Measurements from ENCODE around the gene STK36. TPM values are rescaled to one million over a fixed set of nuclear protein-coding genes. Genes with fewer than 3 reads are reported as not detected.
A peak's percentile ranks its signal among the peaks of the same experiment; 100 is the strongest.

Gene STK36
- total RNA-seq, 4 donors from 2014 or later = 5.8 to 27.8 (median 10.4) TPM

DNA sequence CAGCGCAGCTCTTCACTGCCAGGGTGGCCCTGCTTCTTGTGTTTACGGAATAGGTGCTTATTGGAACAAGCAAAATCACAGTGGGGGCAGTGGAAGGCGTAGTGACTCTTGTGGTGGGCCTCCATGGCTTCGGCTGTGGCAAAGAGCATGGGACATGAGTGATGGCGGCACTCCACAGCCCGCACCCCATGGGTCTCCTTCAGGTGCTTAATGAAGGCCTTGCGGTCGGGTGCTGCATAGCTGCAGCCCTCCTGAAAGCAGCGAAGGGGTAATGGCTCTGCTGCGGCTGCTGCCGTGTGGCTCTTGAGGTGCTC is 23.1 kb upstream of the STK36 start:
- DNase-seq = no peak
- 58 to 79% methylated on average over 2 to 7 of the region's 11 CpGs for WGBS, 2 donors
- intact Hi-C loops (cut with DNase I) = no loop called here
- no peaks in the 10 kb centered on the region for H3K27me3 ChIP-seq
- no peak overlapping the region for H3K4me3 ChIP-seq
- TF ChIP-seq, protein P1, sequence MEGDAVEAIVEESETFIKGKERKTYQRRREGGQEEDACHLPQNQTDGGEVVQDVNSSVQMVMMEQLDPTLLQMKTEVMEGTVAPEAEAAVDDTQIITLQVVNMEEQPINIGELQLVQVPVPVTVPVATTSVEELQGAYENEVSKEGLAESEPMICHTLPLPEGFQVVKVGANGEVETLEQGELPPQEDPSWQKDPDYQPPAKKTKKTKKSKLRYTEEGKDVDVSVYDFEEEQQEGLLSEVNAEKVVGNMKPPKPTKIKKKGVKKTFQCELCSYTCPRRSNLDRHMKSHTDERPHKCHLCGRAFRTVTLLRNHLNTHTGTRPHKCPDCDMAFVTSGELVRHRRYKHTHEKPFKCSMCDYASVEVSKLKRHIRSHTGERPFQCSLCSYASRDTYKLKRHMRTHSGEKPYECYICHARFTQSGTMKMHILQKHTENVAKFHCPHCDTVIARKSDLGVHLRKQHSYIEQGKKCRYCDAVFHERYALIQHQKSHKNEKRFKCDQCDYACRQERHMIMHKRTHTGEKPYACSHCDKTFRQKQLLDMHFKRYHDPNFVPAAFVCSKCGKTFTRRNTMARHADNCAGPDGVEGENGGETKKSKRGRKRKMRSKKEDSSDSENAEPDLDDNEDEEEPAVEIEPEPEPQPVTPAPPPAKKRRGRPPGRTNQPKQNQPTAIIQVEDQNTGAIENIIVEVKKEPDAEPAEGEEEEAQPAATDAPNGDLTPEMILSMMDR (IDR thresholded peaks at IDR 0.05) = no peak
- TF ChIP-seq POLR2A (IDR thresholded peaks at IDR 0.05) = no peak
- H3K27ac ChIP-seq = no peak overlapping the region
- no peaks in the 10 kb centered on the region for H3K9me3 ChIP-seq
- H3K36me3 ChIP-seq = peaks cover 28 to 100% (median 55%) of the 10 kb centered on the region in 3 donors
- H3K4me1 ChIP-seq = no peaks in the 10 kb centered on the region

DNA sequence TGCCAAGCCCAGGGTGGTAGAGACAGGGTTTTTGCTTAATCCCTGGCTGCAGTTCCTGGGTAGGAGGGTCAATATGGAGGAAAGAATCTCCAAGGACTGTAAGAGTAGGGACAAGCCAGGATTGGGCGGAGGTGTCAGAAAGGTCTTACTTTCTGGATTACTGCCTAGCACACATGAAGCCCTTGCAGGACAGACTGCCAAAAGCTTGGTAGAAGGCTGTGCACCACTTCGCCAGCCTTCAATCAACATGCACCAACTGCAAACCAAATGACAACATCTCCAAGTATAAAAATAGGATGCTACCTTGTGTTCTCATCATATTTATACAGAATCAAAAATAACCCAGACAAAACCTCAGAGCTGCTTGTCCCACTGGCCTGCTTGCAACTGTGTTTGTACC is 16.1 kb upstream of the STK36 start:
- peaks cover 6 to 69% (median 25%) of the 10 kb centered on the region in 3 donors for H3K36me3 ChIP-seq
- H3K4me3 ChIP-seq = no peak overlapping the region
- H3K27me3 ChIP-seq = no peaks in the 10 kb centered on the region
- intact Hi-C loops (cut with DNase I) = loop anchor here (10.0 kb wide), 1 partner anchor 251 kb away; no protein-coding TSS in a partner anchor
- TF ChIP-seq POLR2A (IDR thresholded peaks at IDR 0.05) = no peak
- TF ChIP-seq, protein P1 (IDR thresholded peaks at IDR 0.05) = no peak
- no peak overlapping the region for H3K27ac ChIP-seq
- 85 to 93% methylated on average over 2 of the region's 2 CpGs for WGBS, 2 donors
- H3K9me3 ChIP-seq = no peaks in the 10 kb centered on the region
- no peak for DNase-seq
- H3K4me1 ChIP-seq = peaks cover 10 to 28% (median 16%) of the 10 kb centered on the region in 3 donors

DNA sequence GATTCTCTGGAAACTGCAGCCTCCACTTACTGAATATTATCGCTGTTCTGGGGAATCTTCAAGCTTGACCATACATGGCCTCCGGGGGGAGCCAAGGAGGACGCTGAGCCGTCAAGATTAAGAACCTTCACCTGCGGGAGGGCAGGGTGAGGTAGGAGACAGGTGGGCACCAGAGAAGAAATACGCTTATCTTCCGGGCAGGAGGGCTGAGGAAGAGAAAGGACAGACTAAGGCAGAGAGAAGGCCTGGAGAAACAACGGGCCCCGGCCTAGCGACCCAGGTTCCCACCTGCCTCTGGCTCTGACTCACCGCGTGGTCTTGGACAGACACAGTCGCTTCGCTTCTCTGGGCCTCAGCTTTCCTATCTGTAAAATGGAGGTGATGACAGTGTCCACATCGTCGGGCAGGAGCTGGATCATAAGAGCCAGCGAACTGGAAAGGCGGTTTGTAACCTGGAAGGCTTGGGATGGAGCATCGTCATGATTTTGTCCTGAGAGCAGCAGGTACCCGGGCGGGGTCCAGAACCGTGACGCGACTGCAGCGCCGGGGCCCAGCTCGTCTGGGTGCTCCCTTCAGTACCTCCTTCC is 13.1 kb upstream of the STK36 start:
- WGBS, 2 donors = 1% methylated on average over 18 to 26 of the region's 27 CpGs
- DNase-seq = no peak
- Histone ChIP-seq H3K4me1 (peaks cover 10 to 29% (median 17%) of the 10 kb centered on the region in 3 donors), H3K27me3 (no peaks in the 10 kb centered on the region), H3K4me3 (peak overlapping the region; percentile 68 to 93 (median 88)), H3K36me3 (peaks cover 2 to 66% (median 22%) of the 10 kb centered on the region in 3 donors), H3K9me3 (no peaks in the 10 kb centered on the region), H3K27ac (peak overlapping the region; percentile 68 to 89 (median 85))
- TF ChIP-seq, protein P1 (IDR thresholded peaks at IDR 0.05) = peak in 3 of 6 experiments; percentile 15 to 35 (median 27)
- TF ChIP-seq POLR2A (IDR thresholded peaks at IDR 0.05) = no peak
- intact Hi-C loops (cut with DNase I) = loop anchor here (10.0 kb wide), 1 partner anchor 254 kb away; no protein-coding TSS in a partner anchor

DNA sequence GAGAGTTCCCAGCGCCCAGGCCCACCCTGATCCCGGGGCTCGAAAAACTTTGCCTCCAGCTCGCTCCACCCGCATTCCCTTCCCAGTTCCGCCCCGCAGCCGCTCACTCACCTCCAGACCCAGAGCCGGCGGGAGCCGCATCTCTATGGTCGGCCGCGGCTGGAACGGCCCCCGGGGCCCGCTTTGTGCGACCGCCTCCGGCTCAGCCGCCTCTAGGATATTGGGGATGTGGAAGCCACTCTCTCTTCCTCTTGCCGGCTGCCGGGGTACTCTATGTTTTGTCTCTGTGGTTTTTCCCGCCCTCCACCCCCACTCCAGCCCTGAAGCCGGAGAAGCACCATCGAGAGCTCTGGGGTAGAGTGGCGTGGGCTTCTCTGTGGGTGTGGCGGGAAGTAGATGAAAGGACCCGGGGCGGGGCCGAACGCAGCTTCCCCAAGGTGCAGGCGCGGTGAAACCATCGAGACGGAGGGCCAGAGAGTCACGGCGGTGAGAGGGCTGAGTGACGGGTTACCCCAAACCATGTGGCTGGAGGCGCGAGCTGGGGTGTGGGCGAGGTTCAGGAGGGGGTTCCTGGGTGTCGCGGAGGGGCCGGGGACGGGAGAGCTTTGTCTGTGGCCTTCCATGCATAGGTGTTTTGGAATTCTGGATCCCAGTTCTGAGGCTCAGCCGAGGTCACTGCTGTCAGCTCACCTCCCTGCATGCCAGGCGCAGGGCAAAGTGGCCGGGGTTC is 12.5 kb upstream of the STK36 start, which contains the start of the genes BCS1L and ZNF142:
Gene BCS1L, plus strand, starts transcription at position 426 of the 730 bp plus-strand sequence. CDS start 1,305 bp downstream, outside the sequence.
Gene ZNF142, minus strand, starts transcription at position 366 of the 730 bp plus-strand sequence. CDS start 3,194 bp downstream, outside the sequence.
- Histone ChIP-seq H3K27me3 (no peaks in the 10 kb centered on the region), H3K4me1 (peaks cover 10 to 29% (median 17%) of the 10 kb centered on the region in 3 donors), H3K9me3 (no peaks in the 10 kb centered on the region), H3K27ac (peak within 1 kb of the TSS; percentile 68 to 89 (median 85)), H3K36me3 (peaks cover 8 to 66% (median 25%) of the 10 kb centered on the region in 3 donors), H3K4me3 (peak within 1 kb of the TSS; percentile 68 to 93 (median 88))
- intact Hi-C loops (cut with DNase I) = loop anchor here (10.0 kb wide), 1 partner anchor 255 kb away; no protein-coding TSS in a partner anchor
- 0% methylated on average over 9 of the region's 49 CpGs; no CpG with 5 or more reads in 1 of the 2 donors for WGBS, 2 donors
- TF ChIP-seq, protein P1 (IDR thresholded peaks at IDR 0.05) = peak in 1 of 6 experiments; percentile 17
- peak in 3 of 4 donors; percentile 17 to 58 (median 49) for TF ChIP-seq POLR2A (IDR thresholded peaks at IDR 0.05)
- DNase-seq = peak; percentile 58
